HTERT RPE-1 (cell line): ENCODE data around the gene MAD1L1.

Experiments used
- in situ Hi-C: fragments of 300-500 bp; cut with MboI; formaldehyde crosslinking; loops from 4 replicates; pipeline ENCODE4 v1.14.3; 2020; ENCODE audit warnings: low sequenced_read_pairs

MAD1L1 gene

DNA sequence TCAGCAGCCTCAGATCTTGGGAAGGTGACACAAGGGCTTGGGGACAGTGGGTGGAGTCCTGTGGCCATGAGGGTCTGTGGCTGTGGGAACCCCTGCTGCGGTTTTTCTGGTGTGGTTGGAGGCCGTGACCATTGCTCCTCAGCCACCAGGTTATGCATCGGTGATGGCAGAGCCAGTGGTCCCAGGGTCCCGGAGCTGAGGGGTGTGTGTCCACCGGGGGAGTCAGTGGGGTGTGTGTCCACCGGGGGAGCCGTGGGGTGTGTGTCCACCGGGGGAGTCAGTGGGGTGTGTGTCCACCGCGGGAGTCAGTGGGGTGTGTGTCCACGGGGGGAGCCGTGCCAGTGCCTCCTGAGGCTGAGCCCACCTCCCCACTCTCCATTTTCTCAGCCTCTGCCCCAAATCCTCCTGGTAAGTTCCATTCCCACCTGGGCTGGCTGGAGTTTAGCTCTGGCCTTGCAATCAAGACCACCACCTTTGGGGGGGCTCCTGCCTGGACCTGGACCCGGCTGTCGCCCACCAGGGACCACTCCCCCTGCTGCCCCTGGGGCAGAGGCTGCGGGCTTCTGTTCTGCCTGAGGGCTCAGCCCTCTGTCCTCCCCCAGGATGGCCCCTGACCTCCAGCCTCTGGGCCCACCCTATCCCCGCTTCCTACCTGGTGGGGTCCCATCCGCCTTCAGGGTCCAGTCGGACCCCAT lies 419.2 kb downstream of the MAD1L1 start:
- in situ Hi-C loops: no loop called here

- in situ Hi-C loops: no loop called here
Observed at GRCh38 chr7:1812509-1813393, 420.0 kb downstream of the MAD1L1 start.

- in situ Hi-C loops: no loop called here
Observed at GRCh38 chr7:1811850-1812508, 420.8 kb downstream of the MAD1L1 start.

GRCh38 chr7:1810961-1811849 lies 421.5 kb downstream of the MAD1L1 start:
- in situ Hi-C loops: no loop called here

GRCh38 chr7:1810521-1810920 lies 422.2 kb downstream of the MAD1L1 start:
- in situ Hi-C loops: no loop called here

GRCh38 chr7:1809601-1810258 lies 423.0 kb downstream of the MAD1L1 start:
- in situ Hi-C loops: no loop called here

DNA sequence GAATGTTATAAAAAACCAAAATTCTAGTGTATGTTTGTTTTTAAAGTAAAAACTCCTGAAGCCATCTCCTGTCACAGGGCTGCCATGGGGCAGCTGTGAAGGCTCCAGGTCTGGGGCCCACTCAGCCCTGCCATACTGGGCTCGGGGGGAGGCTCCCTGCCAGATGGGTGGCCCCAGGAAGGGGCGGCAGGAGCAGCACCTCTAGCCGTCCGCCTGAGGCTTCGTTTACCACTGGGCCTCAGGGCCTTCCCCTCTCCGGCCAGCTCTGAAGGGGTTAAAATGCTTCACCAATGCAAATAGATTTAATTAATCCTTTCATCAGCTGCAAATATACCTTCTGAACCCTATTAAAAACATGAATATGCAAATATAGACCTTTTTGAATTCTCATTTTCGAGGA lies 423.7 kb downstream of the MAD1L1 start:
- in situ Hi-C loops: no loop called here

GRCh38 chr7:1807821-1808600 lies 424.7 kb downstream of the MAD1L1 start:
- in situ Hi-C loops: no loop called here

DNA sequence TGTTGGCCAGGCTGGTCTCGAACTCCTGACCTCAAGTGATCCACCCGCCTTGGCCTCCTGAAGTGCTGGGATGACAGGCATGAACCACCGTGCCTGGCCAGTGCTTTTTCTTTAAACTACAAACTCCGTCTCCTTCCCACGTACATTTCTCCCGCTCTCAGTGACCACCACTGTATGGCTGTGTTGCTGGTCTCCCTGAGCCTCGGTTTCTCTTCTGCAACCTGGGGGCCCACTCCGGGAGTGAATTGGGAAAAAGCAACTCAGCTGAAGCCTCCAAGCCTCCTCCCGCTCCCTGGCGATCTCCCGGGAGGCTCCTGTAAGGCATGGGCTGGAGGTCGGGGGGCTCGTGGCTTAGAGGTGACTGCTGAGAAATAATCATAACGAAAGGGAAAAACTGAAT lies 426.4 kb downstream of the MAD1L1 start:
- in situ Hi-C loops: no loop called here

GRCh38 chr7:1804310-1804709 lies 428.4 kb downstream of the MAD1L1 start:
- in situ Hi-C loops: no loop called here

DNA sequence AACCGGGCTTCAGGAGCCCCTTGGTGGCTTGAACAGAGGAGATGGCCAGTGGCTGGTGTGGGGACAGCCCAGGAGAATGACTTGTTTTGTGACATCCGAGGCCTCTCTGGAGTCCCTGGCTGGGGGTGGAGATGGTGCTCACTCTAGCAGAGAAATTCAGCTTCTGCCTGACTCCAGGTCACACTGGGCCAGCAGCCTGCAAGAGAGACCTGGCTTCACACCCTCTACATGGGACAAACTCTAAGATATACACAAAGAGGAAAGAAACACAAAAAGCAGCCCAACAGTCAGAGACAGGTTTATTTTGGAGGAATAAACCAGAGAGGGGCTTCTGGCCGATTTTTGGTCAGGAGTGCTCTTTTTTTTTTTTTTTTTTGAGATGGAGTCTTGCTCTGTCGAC lies 429.8 kb downstream of the MAD1L1 start:
- in situ Hi-C loops: no loop called here

- in situ Hi-C loops: no loop called here
Observed at GRCh38 chr7:1800902-1801301, 431.8 kb downstream of the MAD1L1 start.

DNA sequence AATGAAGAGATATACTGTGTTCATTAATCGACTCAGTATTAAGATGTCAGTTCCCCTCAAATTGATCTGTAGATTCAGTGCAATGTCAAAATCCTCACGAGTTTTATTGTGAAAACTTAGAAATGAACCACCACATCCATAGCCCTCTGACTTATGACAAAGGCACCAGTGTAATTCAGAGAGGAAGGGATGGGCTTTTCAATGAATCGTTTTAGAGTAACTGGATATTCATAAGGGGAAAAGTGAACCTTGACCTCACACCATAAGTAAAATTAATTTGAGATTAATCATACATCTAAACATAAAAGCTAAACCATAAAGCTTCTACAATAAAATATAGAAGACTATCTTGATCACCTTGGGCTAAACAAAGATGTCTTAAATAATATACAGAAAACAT lies 434.6 kb downstream of the MAD1L1 start:
- in situ Hi-C loops: no loop called here

DNA sequence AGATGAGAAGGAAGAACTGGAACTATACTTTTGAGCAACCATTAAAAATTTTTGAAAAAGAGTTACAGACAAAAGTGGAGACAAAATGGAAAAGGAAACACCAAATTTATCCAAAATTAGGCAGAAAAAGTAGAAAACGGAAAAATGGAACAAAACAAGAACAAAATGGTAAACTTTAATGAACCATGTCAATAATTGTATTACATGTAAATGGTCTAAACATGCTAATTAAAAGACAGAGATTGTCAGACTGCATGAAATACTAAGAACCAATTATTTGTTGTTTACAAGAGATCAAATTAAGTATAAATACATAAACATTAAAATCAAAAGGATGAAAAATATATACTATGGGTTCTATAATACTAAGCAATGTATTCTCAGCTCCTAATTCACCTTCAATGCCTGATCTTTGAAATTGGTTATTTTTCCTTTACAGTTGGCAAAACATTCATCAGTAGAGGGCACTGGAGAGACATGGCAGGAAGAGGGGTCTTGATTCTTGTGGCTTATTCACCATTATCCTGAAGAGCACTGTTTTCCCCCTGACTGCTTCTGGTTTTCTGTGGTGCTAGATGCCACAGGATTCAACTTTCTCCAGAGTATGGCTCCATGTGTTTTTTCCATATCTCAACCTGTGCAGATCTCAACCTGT lies 437.7 kb downstream of the MAD1L1 start:
- in situ Hi-C loops: no loop called here

- in situ Hi-C loops: no loop called here
Observed at GRCh38 chr7:1787681-1788235, 445.0 kb downstream of the MAD1L1 start.

DNA sequence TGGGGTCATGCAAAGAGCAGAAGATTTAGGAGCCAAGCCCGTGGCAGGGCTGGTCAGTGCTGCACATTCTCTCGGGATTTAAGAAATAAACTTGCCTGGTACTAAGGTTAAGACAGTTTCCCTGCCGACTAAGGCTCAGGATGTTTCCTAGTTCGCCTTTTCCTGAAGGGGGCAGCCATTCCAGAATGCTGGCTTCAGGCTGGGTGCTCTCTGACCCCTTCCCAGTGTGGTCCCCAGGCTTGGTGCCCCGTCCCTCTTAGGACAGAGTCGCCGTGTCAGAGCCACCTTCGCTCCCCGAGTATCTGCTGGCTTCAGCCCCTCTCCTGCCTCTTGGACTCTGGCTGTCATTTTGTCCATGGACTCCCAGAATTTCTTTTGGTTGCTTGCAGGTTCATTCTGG lies 445.5 kb downstream of the MAD1L1 start:
- in situ Hi-C loops: no loop called here

GRCh38 chr7:1785839-1786238 lies 446.9 kb downstream of the MAD1L1 start:
- in situ Hi-C loops: no loop called here

DNA sequence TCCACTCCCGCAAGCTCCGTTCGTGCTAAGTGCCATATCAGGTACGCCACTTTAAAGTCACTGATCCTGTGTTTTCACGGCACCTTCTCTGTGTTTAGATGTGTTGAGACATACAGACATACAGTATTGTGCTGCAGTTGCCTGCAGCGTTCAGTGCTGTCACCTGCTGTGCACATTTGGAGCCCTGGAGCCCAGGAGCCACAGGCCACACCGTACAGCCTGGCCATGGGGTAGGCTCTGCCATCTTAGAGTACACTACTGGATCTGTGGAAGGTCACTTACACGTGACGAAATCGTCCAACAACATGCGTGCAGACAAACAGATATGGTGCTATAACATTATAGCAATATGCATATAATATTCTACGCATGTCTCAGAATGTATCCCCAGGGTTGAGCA lies 451.4 kb downstream of the MAD1L1 start:
- in situ Hi-C loops: no loop called here

GRCh38 chr7:1779445-1779844 lies 453.3 kb downstream of the MAD1L1 start:
- in situ Hi-C loops: no loop called here
